Measurements from ENCODE around the gene USP5.

DNA sequence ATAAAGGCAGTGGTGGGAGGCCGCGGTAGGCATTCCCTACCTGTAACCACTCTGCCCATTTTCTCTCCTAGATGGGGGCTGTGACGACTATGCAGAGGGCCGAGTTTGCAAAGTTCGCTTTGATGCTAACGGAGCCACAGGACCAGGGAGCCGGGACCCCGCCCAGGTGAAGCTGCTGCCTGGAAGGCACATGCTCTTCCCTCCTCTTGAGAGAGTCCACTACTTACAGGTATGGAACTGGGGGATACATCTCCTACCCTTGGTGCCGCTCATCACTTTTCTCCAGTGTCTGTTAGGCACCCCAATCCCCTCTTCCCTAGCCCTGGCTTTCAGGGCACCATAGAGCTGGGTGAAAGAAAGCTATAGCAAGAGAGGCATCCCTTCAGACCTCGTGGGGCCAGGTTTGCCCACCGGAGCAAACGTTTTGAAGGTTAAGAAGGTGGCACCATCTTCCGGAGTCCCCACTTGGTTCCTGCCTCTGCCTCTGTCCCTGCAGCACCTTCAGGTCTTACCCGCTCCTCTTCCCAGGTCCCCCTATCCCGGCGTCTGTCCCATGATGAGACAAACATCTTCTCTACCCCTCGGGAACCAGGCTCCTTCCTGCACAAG is 25.7 kb upstream of the USP5 start:
- no peak for TF ChIP-seq POLR2AphosphoS5 (IDR thresholded peaks at IDR 0.05)
- TF ChIP-seq, protein P1, sequence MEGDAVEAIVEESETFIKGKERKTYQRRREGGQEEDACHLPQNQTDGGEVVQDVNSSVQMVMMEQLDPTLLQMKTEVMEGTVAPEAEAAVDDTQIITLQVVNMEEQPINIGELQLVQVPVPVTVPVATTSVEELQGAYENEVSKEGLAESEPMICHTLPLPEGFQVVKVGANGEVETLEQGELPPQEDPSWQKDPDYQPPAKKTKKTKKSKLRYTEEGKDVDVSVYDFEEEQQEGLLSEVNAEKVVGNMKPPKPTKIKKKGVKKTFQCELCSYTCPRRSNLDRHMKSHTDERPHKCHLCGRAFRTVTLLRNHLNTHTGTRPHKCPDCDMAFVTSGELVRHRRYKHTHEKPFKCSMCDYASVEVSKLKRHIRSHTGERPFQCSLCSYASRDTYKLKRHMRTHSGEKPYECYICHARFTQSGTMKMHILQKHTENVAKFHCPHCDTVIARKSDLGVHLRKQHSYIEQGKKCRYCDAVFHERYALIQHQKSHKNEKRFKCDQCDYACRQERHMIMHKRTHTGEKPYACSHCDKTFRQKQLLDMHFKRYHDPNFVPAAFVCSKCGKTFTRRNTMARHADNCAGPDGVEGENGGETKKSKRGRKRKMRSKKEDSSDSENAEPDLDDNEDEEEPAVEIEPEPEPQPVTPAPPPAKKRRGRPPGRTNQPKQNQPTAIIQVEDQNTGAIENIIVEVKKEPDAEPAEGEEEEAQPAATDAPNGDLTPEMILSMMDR (IDR thresholded peaks at IDR 0.05): no peak
